ENCODE results near the gene PSTPIP1.
A peak's percentile ranks its signal among the peaks of the same experiment; 100 is the strongest.

The PSTPIP1 gene

GRCh38 chr15:77034695-77035489, 40.0 kb downstream of the PSTPIP1 start:
- DNase-seq, result peak in 36 of 42 donors; percentile 15 to 82 (median 56)
- intact Hi-C loops (cut with DNase I), result no loop called here

GRCh38 chr15:77035584-77035983, 40.7 kb downstream of the PSTPIP1 start:
- intact Hi-C loops (cut with DNase I), result no loop called here

GRCh38 chr15:77035999-77036471, 41.1 kb downstream of the PSTPIP1 start:
- intact Hi-C loops (cut with DNase I), result no loop called here
- DNase-seq, result peak in 12 of 42 donors; percentile 0 to 37 (median 10)

More at GRCh38 chr15:77035584-77035983, 40.7 kb downstream of the PSTPIP1 start:
- peak in 12 of 42 donors; percentile 4 to 40 (median 10) for DNase-seq

- intact Hi-C loops (cut with DNase I), result no loop called here
- DNase-seq, result peak in 13 of 42 donors; percentile 5 to 41 (median 15)
Observed at GRCh38 chr15:77036537-77037387, 41.8 kb downstream of the PSTPIP1 start.

GRCh38 chr15:77037388-77038209, 42.7 kb downstream of the PSTPIP1 start:
- DNase-seq, result peak in 10 of 42 donors; percentile 4 to 40 (median 15)
- intact Hi-C loops (cut with DNase I), result no loop called here

GRCh38 chr15:77038312-77039216, 43.6 kb downstream of the PSTPIP1 start:
- peak in 24 of 42 donors; percentile 30 to 88 (median 62) for DNase-seq
- intact Hi-C loops (cut with DNase I), result no loop called here

- intact Hi-C loops (cut with DNase I), result no loop called here
Observed at GRCh38 chr15:77039217-77039533, 44.2 kb downstream of the PSTPIP1 start.

GRCh38 chr15:77039848-77040247, 44.9 kb downstream of the PSTPIP1 start:
- intact Hi-C loops (cut with DNase I), result no loop called here
- DNase-seq, result no peak

More at GRCh38 chr15:77039217-77039533, 44.2 kb downstream of the PSTPIP1 start:
- DNase-seq, result peak in 1 of 42 donors; percentile 4

GRCh38 chr15:77040673-77041072, 45.7 kb downstream of the PSTPIP1 start:
- DNase-seq, result peak in 22 of 42 donors; percentile 7 to 76 (median 49)
- intact Hi-C loops (cut with DNase I), result no loop called here

GRCh38 chr15:77042245-77042919, 47.5 kb downstream of the PSTPIP1 start:
- no peak for DNase-seq
- intact Hi-C loops (cut with DNase I), result no loop called here

- intact Hi-C loops (cut with DNase I), result no loop called here
- peak in 2 of 42 donors; percentile 25 to 33 for DNase-seq
Observed at GRCh38 chr15:77042955-77043920, 48.3 kb downstream of the PSTPIP1 start.

GRCh38 chr15:77044228-77045042, 49.5 kb downstream of the PSTPIP1 start:
- intact Hi-C loops (cut with DNase I), result no loop called here
- peak in 9 of 42 donors; percentile 8 to 66 (median 37) for DNase-seq

GRCh38 chr15:77045985-77046384, 51.1 kb downstream of the PSTPIP1 start:
- intact Hi-C loops (cut with DNase I), result no loop called here
- no peak for DNase-seq

- intact Hi-C loops (cut with DNase I), result no loop called here
- no peak for DNase-seq
Observed at GRCh38 chr15:77046704-77047412, 51.9 kb downstream of the PSTPIP1 start.

Measured in head of caudate nucleus (tissue), 42 donors.